Stimulated activated CD8-positive, alpha-beta memory T cell treated with anti-CD3 and anti-CD28 coated beads, Interleukin-7, amount 100 ng/mL, for 1 hour (primary cell): ENCODE data around the gene CAPZB.

Experiments used
- DNase-seq, 2 donors: peaks; one replicate each; pipeline ENCODE4 v3.0.0-alpha.2; 2020; ENCODE audit warnings: low read depth in 2 of 2

Gene CAPZB

DNA sequence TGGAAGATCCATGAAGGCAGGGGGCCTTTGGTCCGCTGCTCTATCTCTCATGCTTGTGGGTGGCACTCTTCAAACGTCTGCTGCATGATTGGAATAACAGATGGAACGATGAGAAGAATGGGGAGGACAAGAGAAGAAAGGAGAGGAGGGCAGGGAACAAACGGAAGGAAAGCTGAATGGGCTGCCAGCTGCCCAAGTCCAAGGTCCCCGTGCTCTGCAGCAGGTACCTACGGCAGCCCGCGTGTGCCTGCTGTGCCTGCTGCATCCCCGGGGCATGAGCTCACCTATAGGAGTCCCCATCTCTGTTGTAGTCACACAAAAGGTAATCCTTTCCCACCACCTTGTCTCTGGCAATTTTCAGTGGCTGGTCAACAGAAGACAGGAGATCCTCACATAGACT, 100.1 kb downstream of the CAPZB start:
- DNase-seq, result no peak

DNA sequence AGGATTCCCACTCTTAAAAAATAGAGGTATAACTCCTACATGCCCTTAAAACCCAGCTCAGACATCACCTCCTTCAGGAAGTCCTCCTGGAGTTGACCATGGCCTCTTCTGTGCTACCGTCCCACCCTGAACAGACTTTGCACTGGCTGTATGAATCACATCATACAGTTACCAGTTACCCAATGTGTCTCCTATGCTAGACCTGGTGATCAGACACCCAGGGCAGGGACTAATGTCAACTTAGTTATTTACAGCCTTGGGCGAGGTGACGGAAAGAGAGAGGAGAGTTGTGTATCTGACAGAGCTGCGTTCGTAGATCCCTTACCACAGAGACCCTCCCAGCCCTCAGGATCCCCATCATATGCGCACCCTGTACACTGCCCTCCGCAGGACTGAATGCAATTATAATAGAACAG, 100.6 kb downstream of the CAPZB start:
- no peak for DNase-seq

DNA sequence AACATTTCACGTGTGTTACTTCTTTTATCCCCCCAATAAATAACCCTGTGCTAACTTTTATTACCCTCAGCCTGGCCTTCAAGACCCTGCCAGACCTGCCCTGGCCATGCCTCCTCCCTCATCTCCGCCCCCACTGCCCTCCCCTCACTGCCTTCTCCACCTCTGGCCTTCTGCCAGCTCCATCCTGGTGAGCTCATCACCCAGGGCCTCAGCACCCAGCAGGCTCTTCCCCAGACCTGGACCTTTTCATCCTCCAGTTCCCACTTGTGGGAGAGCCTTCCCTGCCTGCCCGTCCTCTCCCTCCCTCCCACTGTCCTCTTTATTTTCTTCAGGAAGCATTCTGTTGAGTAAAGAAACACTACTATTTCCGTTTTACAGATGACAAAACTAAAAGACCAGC, 101.2 kb downstream of the CAPZB start:
- no peak for DNase-seq

GRCh38 chr1:19382222-19382621, 103.1 kb downstream of the CAPZB start:
- no peak for DNase-seq

- no peak for DNase-seq
Observed at GRCh38 chr1:19381261-19381660, 104.1 kb downstream of the CAPZB start.

GRCh38 chr1:19377812-19378718, 107.3 kb downstream of the CAPZB start:
- no peak for DNase-seq

GRCh38 chr1:19376428-19377372, 108.6 kb downstream of the CAPZB start:
- no peak for DNase-seq

- DNase-seq, result no peak
Observed at GRCh38 chr1:19375631-19376400, 109.5 kb downstream of the CAPZB start.

- no peak for DNase-seq
Observed at GRCh38 chr1:19374926-19375325, 110.4 kb downstream of the CAPZB start.

DNA sequence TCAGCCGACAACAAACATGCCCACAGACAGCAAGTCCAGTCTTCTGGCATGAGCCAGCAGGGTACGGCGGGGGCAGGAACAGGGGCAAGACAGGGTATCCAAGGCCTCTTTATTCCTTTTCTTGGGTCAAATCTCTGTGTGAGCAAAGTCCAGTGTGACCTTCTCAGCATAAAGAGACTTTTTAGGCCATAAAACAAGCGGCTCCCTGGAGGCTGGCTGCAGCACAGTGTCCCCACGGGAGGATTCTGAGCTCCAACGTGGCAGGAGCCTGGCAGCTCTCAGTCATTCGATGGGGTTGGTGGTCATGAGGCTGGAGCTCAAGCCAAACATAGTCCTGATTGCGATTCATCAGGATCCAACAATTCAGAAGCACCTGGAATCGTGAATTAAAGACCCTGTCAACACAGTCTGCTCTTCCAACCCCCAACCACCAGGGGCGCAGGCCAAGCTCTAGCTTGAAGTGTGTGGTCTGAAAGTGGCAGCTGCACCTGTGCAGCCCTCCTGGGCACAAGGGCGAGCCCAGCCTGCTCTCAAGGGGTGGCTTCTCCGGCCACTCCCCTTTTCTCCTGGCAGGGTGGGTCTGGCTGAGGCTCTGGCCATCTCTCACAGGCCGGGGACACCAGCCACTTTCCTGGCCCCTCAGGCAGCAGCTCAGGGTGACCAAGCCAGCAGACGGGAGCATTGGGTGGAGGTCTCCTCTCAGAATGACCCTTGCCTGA, 111.1 kb downstream of the CAPZB start:
- no peak for DNase-seq

DNA sequence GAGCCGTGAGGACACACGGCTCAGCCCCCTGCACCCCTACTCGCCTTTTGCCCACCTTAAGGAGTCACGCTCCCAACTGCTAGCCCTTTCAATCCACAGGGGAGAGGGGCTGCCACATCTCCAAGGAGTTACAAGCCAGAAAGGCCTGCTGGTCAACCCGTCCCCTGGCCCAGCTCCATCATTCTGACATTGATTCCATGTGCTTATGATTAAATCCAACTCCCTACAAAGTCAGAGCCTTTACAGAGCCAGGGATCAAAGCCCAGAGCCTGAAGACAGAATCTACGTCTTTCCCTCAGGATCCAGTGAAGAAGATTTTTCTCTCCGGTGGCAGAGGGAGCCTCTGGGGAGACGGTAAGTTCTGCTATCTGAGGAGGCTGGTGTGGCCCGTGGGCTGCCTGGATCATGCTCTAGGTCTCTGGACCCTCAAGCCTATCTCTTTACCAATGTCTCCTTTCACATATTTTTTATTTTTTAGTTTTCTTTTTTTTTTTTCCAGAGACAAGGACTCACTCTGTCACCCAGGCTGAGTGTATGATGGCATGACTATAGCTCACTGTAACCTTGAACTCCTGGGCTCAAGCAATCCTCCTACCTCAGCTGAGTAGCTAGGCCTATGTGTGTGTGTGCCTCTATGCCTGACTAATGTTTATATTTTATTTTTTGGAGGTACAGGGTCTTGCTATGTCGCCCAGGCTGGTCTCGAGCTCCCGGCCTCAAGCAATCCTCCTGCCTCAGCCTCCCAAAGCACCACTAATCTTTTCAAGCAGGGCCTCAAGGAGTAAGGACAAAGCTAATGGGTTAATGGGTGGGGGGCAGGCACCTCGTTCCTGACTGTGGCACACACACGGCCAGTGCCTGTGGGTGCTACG, 111.9 kb downstream of the CAPZB start:
- no peak for DNase-seq

GRCh38 chr1:19372602-19373001, 112.7 kb downstream of the CAPZB start:
- no peak for DNase-seq

DNA sequence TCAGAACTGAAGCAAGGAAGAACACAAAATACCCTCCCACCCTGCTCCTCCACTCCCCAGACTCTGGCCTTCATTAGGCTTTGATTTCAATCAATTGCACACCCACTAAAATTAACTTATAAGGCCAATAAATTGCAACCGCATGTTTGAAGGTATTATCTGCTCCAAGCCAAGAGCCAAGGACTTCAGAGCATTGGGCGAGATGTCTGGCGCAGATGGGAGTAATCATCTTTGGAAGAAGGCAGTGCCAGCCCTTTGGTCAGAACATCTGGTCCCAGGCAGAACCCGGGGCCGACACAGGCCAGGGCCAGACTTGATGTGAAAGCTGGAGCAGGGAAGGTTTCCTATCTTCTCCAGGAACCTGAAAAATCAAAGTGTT, 113.2 kb downstream of the CAPZB start:
- no peak for DNase-seq

DNA sequence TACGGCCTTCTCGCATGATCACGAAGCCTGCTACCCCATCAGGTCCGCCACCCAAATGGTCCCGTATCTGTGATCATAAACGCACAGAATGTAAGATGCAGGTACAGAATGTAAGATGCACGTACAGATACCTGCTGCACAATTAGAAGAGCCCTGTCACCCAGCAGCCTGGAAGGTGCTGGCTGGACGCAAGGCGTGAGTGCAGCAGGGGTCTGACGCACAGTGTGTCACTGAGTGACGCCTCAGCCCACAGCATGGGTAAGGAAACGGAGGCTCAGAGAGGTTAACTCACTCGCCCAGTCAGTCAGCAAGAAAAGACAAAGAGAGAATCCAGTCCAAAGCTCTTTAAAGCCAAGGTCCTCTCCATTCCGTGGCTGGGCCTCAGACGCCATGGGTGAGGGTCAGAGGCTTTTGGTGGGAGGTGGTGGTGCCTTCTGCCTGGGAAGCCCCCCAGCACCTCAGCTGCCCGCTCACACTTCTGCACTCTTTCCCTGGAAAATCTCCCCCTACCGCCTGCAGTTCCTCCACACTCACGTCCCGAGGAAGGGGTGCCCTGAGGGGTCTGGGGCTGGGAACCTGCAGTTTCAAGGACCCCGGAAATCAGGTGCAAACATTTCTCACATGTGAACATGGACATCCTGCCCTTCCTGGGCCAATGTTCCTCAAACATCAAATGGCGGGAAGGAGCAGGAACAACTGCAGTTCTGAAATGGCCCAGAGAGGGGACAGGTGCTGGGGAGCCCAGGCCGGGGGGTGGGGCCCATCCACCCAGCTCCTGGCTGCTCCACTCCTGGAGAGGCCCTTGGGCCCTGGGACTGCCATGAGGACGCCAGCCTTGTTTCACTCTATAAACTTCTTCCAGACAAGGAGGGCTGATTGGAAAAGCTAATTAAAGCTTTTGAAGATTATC, 113.9 kb downstream of the CAPZB start:
- DNase-seq, result no peak

DNA sequence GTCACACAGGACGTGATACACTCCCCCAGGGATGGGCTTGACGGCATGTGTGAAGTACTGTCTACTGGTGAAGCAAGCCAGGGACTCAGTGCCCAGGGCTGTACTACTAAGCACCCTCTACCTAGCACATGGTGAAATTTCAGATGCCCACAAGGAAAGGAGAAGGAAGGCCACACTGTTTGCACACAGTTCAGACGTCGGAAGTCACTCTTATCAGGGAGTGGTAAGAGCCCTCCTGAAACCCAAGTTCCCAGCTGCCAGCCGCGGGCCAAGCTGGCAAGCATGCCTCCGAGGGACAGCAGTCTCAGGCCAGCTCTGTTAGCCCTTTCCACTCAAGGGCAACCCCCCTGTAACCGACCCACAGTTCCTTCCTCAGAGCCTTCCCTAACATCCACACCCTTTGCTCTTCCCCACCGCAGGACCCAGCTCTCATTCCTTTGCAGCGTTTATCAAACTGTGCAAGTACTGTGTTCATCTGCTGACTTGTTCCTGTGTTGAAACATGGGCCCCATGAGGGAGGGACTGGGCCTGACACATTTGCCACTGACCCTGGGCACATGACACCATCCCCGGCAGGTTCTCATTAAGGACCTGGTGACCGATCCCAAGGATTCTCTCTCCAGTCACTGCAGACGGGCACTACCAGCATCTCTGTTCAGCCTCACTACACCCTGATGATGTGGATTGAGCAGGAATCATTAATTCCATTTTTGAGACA, 114.7 kb downstream of the CAPZB start:
- no peak for DNase-seq

- DNase-seq, result no peak
Observed at GRCh38 chr1:19369396-19370090, 115.8 kb downstream of the CAPZB start.

DNA sequence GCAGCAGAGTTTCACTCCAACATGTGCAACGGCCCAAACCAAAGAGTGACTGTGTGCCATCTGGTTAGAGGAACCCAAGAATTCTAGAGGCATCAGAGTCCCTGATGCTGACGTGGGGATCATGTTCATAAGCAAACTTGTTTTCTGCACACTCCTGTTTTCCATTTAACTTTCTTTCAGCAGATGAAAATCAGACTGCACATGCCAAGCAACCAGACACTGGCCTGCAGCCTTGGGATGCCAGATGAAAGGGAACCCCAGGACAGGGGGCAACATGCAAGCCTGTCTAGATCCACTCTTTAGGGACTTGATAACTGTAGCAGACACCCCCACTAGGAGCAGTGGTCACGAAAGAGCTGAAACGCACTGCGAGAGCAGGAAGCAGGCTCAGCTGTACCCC, 116.4 kb downstream of the CAPZB start:
- no peak for DNase-seq

GRCh38 chr1:19368050-19368449, 117.3 kb downstream of the CAPZB start:
- DNase-seq, result no peak
